CD4-positive, alpha-beta T cell treated with Interleukin-21 for 1 hour (primary cell): ENCODE data around the gene SUFU.
"Not testable (repeated sequence)": the region's sequence is repeated elsewhere in the genome, so short reads cannot be mapped to it uniquely, and the experiment has no call there.

Experiments used
- DNase-seq: peaks from one replicate; pipeline ENCODE4 v3.0.0-alpha.2; 2020

SUFU gene

GRCh38 chr10:102515724-102516123, 12.0 kb downstream of the SUFU start:
- no peak for DNase-seq

GRCh38 chr10:102517553-102517952, 13.8 kb downstream of the SUFU start:
- DNase-seq, result no peak

GRCh38 chr10:102519246-102519825, 15.6 kb downstream of the SUFU start:
- DNase-seq, result no peak

GRCh38 chr10:102522874-102523249, 19.1 kb downstream of the SUFU start:
- DNase-seq, result no peak

DNA sequence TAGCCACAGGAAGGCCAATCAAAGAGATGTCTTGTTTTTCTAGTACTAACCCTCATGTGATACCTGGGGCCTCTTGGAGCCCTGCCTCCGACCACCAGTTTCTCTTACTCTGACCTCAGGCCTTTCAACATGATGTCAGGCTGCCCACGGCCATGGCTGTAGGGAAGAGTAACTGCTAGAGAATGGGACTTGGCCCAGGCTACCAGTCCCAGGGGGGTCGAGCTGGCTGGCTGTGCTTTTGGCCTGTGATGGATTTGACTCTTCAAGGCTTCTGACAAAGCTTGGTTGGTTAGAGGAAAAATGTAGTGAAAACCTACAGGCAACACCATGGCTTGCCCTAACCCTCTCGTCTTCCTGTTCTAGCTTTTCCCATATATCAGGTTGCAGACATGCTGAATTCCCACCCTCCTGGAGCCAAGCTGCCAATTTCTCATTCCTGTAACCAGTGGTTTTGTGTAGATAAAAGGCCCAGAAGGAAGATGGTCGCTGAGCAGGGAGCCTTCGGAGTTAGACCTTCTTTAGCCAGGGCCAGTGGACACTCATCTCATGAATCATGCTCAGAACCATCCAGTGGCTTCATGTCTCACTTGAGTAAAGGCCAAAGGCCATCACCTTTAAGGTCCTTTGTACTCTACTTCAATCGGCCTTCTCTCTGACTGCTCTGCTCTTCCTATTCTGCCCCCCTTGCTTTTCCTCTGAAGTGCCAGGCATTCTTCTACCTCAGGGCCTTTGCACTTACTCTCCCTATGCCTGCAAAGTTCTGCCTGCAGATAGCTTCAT, 19.7 kb downstream of the SUFU start:
- DNase-seq, result no peak

DNA sequence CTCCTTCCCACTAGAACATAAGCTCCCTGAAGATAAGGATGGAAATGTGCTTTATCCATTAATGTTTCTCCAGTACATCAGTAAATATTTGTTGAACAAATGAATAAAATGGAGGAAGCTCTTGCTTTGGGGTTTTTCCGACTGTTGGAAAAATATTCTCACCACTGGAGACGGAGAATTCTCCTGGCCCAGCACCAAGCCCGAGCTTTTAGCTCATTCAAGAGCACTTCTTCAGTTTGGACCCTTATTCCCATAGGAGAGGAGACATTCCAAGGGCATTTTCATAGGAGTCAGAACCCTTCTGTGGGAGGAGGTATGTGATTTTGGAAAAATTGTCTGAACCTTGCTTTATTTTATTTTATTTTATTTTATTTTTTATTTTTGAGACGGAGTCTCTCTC, 21.0 kb downstream of the SUFU start:
- no peak for DNase-seq

DNA sequence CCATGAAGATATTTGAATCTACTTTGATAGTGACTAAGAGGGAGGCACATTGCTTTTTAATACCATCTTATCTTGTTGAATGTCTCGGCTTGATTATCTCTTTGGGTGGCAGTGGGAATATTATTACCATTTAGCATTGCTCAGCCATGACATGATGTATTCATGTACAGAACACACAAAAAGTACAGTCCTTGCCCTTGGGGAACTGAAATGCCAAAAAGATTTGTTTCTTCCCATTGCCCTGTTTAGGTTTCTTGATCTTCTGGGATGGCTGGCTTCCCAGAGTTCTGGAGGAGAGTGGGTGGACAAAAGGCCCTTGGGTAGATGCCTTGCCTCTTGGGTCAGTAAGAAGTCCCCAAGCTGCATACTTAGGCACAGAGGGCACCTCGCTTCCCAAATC, 23.8 kb downstream of the SUFU start:
- no peak for DNase-seq

DNA sequence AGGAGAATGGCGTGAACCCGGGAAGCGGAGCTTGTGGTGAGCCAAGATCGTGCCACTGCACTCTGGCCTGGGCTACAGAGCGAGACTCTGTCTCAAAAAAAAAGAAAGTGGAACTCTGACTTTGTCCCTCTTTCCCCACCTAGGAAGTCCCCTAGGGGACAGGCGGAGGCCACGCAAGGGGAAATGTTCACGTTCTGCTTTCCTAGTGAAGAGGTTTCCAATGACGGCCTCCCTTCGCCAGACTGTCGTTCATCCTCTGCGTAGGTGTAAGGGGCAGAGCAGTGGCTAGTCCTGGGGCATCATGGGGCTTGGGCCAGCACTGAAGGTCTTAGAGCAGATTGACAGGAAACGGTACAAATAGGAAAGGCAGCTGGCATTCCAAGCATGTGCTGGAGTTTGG, 30.6 kb downstream of the SUFU start:
- DNase-seq, result no peak

DNA sequence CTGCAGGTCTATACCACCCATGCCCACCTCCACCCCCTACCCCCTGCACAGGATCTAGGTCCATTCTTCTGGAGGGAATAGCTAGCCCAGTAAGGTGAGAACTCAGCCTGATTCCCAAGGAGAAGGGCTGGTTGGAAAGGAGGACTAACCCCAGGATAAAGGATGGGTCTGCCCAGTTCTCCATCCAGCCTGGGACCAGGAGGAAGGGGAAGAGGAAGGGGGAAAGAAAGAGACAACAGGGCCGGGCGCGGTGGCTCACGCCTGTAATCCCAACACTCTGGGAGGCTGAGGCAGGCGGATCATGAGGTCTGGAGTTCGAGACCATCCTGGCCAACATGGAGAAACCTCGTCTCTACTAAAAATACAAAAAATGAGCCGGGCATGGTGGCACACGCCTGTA, 31.2 kb downstream of the SUFU start:
- not testable (repeated sequence) for DNase-seq

DNA sequence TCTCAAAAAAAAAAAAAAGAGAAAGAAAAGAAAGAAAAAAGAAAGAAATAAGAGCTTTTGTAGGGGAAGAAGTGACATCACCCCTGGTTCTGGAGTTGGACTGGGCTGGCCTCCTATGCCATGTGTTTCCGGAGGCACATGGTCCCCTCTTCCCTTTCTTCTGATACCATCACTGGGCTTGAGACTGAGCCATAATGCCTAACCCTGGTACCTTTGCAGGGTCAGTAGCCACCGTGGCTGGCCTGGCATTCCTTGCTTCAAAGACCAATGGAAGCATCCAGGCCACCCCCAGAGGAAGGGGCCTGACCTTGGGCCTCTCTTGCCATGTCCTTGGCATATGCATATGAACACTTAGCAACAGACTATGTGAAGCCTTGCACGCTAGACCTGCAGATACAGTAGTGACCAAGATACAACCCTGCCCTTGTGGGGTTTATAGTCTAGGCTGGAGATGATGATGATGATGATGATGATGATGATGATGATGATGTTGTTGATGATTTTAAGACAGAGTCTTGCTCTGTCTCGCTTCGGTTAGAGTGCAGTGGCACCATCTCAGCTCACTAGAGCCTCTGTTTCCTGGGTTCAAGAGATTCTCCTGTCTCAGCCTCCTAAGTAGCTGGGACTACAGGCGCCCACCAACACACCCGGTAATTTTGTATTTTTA, 31.8 kb downstream of the SUFU start:
- no peak for DNase-seq

GRCh38 chr10:102537367-102537766, 33.6 kb downstream of the SUFU start:
- DNase-seq, result no peak

- no peak for DNase-seq
Observed at GRCh38 chr10:102537948-102538347, 34.2 kb downstream of the SUFU start.

DNA sequence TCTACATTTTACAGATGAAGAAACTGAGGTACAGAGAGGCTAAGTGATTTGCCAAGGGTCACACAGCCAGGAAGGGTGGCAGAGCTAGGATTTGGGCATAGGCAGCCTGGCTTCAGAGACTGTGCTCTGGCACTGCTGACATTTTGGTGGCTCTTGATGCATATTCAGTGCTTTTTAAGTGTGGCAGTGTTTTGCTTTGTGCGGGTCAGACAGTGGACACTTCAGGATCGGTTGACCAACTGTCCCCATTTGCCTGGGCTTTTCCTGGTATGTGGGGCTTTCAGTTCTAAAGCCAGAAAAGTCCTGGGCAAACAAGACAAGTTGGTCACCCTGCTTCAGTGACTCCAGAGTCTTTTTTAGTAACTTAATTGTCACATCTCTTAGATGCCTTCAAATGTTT, 35.0 kb downstream of the SUFU start:
- no peak for DNase-seq

GRCh38 chr10:102540023-102540422, 36.3 kb downstream of the SUFU start:
- DNase-seq, result no peak

- DNase-seq, result no peak
Observed at GRCh38 chr10:102542800-102543418, 39.1 kb downstream of the SUFU start.

- DNase-seq, result no peak
Observed at GRCh38 chr10:102545265-102545871, 41.6 kb downstream of the SUFU start.

GRCh38 chr10:102545997-102546396, 42.2 kb downstream of the SUFU start:
- no peak for DNase-seq

DNA sequence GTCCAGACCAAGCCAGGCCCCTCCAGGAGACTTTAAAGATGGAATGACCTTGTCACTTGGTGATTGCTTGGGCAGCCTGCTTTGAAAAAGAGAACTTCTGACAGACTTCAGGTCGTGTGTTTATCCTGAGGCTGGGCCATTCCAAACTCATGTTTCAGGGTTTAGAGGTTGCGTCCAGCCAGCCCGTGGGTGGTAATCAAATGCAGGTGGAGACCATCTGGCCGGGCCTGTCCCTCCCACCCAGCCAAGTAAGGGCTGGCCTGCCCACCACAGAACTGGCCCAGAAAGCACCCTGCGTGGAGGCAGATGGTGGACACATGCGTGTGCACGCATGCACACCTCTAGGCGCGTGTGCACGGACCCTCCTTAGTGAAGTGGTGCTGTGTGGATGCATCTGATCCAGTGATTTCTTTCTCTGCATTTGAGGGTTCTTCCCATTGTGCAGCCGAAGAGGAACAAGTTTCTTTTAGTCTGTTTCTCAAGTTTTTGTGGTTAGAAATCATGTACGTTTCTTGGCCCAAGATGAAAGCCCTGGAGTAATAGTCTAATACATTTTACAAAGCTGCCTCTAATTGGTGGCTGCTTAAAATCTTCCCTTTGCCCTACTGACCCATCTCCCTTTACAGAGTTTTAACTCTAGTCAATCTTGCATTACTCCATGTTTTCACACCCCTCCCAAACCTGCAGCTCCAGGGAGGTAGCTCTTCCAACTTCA, 43.0 kb downstream of the SUFU start:
- no peak for DNase-seq

GRCh38 chr10:102549549-102549948, 45.8 kb downstream of the SUFU start:
- no peak for DNase-seq

GRCh38 chr10:102550636-102551210, 47.0 kb downstream of the SUFU start:
- DNase-seq, result no peak

- no peak for DNase-seq
Observed at GRCh38 chr10:102552533-102552932, 48.8 kb downstream of the SUFU start.

GRCh38 chr10:102553771-102554170, 50.0 kb downstream of the SUFU start:
- no peak for DNase-seq
